ENCODE results near the gene UPK3A. TPM values are rescaled to one million over a fixed set of nuclear protein-coding genes. Genes with fewer than 3 reads are reported as not detected.

The UPK3A gene
- total and polyA plus RNA-seq, 2 of the 13 experiments (the other 11 are each of a cell fraction or from before 2014, with no cell fraction given): 10.5 to 13.8 TPM

DNA sequence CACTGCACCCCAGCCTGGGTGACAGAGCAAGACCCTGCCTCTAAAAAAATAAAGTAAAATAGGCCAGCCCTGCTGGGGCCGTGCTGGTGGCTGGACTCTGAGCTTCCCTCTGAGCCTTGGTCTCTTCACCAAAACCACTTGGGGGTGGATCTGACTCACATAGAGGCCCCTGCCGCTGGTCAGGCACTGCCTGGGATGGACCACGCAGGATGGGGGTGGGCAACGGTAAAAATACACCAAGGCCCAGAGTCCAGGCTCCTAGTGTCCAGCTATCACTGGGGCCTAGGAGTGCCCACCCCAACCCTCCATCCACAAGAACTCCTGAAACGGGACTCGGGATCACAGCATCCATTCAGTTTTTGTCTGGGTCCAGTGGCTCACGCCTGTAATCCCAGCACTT, 12.3 kb upstream of the UPK3A start (continued):
- TF ChIP-seq CEBPG (CRISPR knock-in tag; IDR thresholded peaks at IDR 0.05): no peak
- TF ChIP-seq, protein P1, sequence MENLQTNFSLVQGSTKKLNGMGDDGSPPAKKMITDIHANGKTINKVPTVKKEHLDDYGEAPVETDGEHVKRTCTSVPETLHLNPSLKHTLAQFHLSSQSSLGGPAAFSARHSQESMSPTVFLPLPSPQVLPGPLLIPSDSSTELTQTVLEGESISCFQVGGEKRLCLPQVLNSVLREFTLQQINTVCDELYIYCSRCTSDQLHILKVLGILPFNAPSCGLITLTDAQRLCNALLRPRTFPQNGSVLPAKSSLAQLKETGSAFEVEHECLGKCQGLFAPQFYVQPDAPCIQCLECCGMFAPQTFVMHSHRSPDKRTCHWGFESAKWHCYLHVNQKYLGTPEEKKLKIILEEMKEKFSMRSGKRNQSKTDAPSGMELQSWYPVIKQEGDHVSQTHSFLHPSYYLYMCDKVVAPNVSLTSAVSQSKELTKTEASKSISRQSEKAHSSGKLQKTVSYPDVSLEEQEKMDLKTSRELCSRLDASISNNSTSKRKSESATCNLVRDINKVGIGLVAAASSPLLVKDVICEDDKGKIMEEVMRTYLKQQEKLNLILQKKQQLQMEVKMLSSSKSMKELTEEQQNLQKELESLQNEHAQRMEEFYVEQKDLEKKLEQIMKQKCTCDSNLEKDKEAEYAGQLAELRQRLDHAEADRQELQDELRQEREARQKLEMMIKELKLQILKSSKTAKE (CRISPR knock-in tag; IDR thresholded peaks at IDR 0.05; ENCODE audit: borderline replicate concordance): no peak
- no peak for TF ChIP-seq FOXA1 (IDR thresholded peaks at IDR 0.05)
- 0 out of 2 replicates have a peak, but pooled peaks have one; percentile 4 for TF ChIP-seq FOXA1 (CRISPR knock-in tag; IDR thresholded peaks at IDR 0.05)
- TF ChIP-seq XBP1 (CRISPR knock-in tag; IDR thresholded peaks at IDR 0.05): no peak
- TF ChIP-seq, protein P2, sequence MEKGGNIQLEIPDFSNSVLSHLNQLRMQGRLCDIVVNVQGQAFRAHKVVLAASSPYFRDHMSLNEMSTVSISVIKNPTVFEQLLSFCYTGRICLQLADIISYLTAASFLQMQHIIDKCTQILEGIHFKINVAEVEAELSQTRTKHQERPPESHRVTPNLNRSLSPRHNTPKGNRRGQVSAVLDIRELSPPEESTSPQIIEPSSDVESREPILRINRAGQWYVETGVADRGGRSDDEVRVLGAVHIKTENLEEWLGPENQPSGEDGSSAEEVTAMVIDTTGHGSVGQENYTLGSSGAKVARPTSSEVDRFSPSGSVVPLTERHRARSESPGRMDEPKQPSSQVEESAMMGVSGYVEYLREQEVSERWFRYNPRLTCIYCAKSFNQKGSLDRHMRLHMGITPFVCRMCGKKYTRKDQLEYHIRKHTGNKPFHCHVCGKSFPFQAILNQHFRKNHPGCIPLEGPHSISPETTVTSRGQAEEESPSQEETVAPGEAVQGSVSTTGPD (CRISPR knock-in tag; IDR thresholded peaks at IDR 0.05): peak; percentile 81; the same call in 1 of the 2 replicates
- TF ChIP-seq GPN1 (CRISPR knock-in tag; IDR thresholded peaks at IDR 0.05; ENCODE audit: borderline replicate concordance): no peak
- TF ChIP-seq ZFY (CRISPR knock-in tag; IDR thresholded peaks at IDR 0.05): peak; percentile 54
- no peak for TF ChIP-seq FOXM1 (CRISPR knock-in tag; IDR thresholded peaks at IDR 0.05)
- no peak for TF ChIP-seq ZNF891 (CRISPR knock-in tag; IDR thresholded peaks at IDR 0.05)
- no peak for TF ChIP-seq ZNF232 (CRISPR knock-in tag; IDR thresholded peaks at IDR 0.05; ENCODE audit: borderline replicate concordance)
- no peak for TF ChIP-seq ZFP36L1 (CRISPR knock-in tag; IDR thresholded peaks at IDR 0.05)
- TF ChIP-seq MTA3 (CRISPR knock-in tag; IDR thresholded peaks at IDR 0.05): no peak
- TF ChIP-seq, protein P3, sequence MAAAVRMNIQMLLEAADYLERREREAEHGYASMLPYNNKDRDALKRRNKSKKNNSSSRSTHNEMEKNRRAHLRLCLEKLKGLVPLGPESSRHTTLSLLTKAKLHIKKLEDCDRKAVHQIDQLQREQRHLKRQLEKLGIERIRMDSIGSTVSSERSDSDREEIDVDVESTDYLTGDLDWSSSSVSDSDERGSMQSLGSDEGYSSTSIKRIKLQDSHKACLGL (CRISPR knock-in tag; IDR thresholded peaks at IDR 0.05): no peak
- TF ChIP-seq NFYC (CRISPR knock-in tag; IDR thresholded peaks at IDR 0.05): no peak
- TF ChIP-seq, protein P4, sequence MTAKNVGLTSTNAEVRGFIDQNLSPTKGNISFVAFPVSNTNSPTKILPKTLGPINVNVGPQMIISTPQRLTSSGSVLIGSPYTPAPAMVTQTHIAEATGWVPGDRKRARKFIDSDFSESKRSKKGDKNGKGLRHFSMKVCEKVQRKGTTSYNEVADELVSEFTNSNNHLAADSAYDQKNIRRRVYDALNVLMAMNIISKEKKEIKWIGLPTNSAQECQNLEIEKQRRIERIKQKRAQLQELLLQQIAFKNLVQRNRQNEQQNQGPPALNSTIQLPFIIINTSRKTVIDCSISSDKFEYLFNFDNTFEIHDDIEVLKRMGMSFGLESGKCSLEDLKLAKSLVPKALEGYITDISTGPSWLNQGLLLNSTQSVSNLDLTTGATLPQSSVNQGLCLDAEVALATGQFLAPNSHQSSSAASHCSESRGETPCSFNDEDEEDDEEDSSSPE (CRISPR knock-in tag; IDR thresholded peaks at IDR 0.05): no peak
- TF ChIP-seq, protein P5, sequence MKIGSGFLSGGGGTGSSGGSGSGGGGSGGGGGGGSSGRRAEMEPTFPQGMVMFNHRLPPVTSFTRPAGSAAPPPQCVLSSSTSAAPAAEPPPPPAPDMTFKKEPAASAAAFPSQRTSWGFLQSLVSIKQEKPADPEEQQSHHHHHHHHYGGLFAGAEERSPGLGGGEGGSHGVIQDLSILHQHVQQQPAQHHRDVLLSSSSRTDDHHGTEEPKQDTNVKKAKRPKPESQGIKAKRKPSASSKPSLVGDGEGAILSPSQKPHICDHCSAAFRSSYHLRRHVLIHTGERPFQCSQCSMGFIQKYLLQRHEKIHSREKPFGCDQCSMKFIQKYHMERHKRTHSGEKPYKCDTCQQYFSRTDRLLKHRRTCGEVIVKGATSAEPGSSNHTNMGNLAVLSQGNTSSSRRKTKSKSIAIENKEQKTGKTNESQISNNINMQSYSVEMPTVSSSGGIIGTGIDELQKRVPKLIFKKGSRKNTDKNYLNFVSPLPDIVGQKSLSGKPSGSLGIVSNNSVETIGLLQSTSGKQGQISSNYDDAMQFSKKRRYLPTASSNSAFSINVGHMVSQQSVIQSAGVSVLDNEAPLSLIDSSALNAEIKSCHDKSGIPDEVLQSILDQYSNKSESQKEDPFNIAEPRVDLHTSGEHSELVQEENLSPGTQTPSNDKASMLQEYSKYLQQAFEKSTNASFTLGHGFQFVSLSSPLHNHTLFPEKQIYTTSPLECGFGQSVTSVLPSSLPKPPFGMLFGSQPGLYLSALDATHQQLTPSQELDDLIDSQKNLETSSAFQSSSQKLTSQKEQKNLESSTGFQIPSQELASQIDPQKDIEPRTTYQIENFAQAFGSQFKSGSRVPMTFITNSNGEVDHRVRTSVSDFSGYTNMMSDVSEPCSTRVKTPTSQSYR (CRISPR knock-in tag; IDR thresholded peaks at IDR 0.05; ENCODE audit: borderline replicate concordance): peak; percentile 47; the same call in 1 of the 2 replicates
- TF ChIP-seq, protein P6, sequence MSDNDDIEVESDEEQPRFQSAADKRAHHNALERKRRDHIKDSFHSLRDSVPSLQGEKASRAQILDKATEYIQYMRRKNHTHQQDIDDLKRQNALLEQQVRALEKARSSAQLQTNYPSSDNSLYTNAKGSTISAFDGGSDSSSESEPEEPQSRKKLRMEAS (IDR thresholded peaks at IDR 0.05): peak; percentile 58; the same call in 1 of the 2 replicates
- no peak for TF ChIP-seq ZNF737 (CRISPR knock-in tag; IDR thresholded peaks at IDR 0.05; ENCODE audit: borderline replicate concordance)
- no peak for TF ChIP-seq SRF (IDR thresholded peaks at IDR 0.05; ENCODE audit: low read depth, low read length)
- no peak; the same call in 1 of the 2 replicates for TF ChIP-seq ERF (CRISPR knock-in tag; IDR thresholded peaks at IDR 0.05)
- TF ChIP-seq NR2F6 (IDR thresholded peaks at IDR 0.05): no peak
- peak; percentile 31; the same call in 1 of the 2 replicates for TF ChIP-seq NR2F6 (CRISPR knock-in tag; IDR thresholded peaks at IDR 0.05)
- peak; percentile 11; the same call in 1 of the 2 replicates for TF ChIP-seq SP5 (CRISPR knock-in tag; IDR thresholded peaks at IDR 0.05; ENCODE audit: borderline replicate concordance, low read depth)
- TF ChIP-seq ONECUT2 (CRISPR knock-in tag; IDR thresholded peaks at IDR 0.05): no peak
- TF ChIP-seq CCAR2 (optimal IDR thresholded peaks at IDR 0.05; ENCODE audit: low read depth, low read length): no peak
